H9 (cell line): ENCODE results near the gene MYO18B. TPM values are rescaled to one million over a fixed set of nuclear protein-coding genes. Genes with fewer than 3 reads are reported as not detected.

Experiments
- DNase-seq: peaks from one replicate; pipeline ENCODE4 v3.0.0-alpha.2; 2017
- H2AFZ ChIP-seq: one replicate; pipeline ENCODE4 v1.6.1; 2013; ENCODE audit warnings: mild to moderate bottlenecking, low read length, control low read depth, moderate library complexity
- H2AK5ac ChIP-seq: 2 replicates; pipeline ENCODE4 v1.6.1; 2013; ENCODE audit warnings: low read length, control low read depth, mixed read lengths; ENCODE audit not compliant: insufficient read length
- H2BK120ac ChIP-seq: one replicate; pipeline ENCODE4 v1.6.1; 2013; ENCODE audit warnings: low read depth, mild to moderate bottlenecking, low read length, control low read depth, inconsistent platforms; ENCODE audit not compliant: poor library complexity, severe bottlenecking
- H2BK12ac ChIP-seq: 2 replicates; pipeline ENCODE4 v1.6.1; 2013; ENCODE audit warnings: low read length, control low read depth, mixed read lengths, low read depth; ENCODE audit not compliant: insufficient read length
- H2BK15ac ChIP-seq: 2 replicates; pipeline ENCODE4 v1.6.1; 2013; ENCODE audit warnings: low read depth, low read length, control low read depth
- H2BK20ac ChIP-seq: one replicate; pipeline ENCODE4 v1.6.1; 2013; ENCODE audit warnings: low read depth, mild to moderate bottlenecking, low read length, control low read depth, inconsistent platforms; ENCODE audit not compliant: poor library complexity, severe bottlenecking
- H2BK5ac ChIP-seq: 2 replicates; pipeline ENCODE4 v1.6.1; 2013; ENCODE audit warnings: low read length, control low read depth, mixed read lengths; ENCODE audit not compliant: insufficient read length
- H3K14ac ChIP-seq: 2 replicates; pipeline ENCODE4 v1.6.1; 2013; ENCODE audit warnings: low read length, control low read depth; ENCODE audit not compliant: insufficient read depth
- H3K18ac ChIP-seq: 2 replicates; pipeline ENCODE4 v1.6.1; 2013; ENCODE audit warnings: low read depth, mild to moderate bottlenecking, mixed read lengths, low read length, control low read depth; ENCODE audit not compliant: insufficient read length
- H3K23ac ChIP-seq: 2 replicates; pipeline ENCODE4 v1.6.1; 2013; ENCODE audit warnings: low read length, control low read depth, mixed read lengths, low read depth; ENCODE audit not compliant: insufficient read length
- H3K23me2 ChIP-seq: 2 replicates; pipeline ENCODE4 v1.6.1; 2013; ENCODE audit warnings: low read depth, mild to moderate bottlenecking, mixed read lengths, low read length, control low read depth; ENCODE audit not compliant: insufficient read length, poor library complexity, severe bottlenecking
- H3K27ac ChIP-seq: 2 replicates; pipeline ENCODE4 v1.5.1; 2013; ENCODE audit warnings: low read length, control low read depth, mixed read lengths, low read depth; ENCODE audit not compliant: insufficient read length
- H3K27me3 ChIP-seq: 2 replicates; pipeline ENCODE4 v1.6.1; 2013; ENCODE audit warnings: low read length, control low read depth, inconsistent platforms; ENCODE audit not compliant: insufficient read depth
- H3K4ac ChIP-seq: 2 replicates; pipeline ENCODE4 v1.6.1; 2013; ENCODE audit warnings: low read depth, mild to moderate bottlenecking, control low read depth, inconsistent platforms, low read length, moderate library complexity
- H3K4me1 ChIP-seq: 2 replicates; pipeline ENCODE4 v1.6.1; 2013; ENCODE audit warnings: low read length, control low read depth, inconsistent platforms; ENCODE audit not compliant: insufficient read depth
- H3K4me2 ChIP-seq: 2 replicates; pipeline ENCODE4 v1.6.1; 2013; ENCODE audit warnings: low read length, control low read depth, mixed read lengths; ENCODE audit not compliant: insufficient read length, insufficient read depth
- H3K56ac ChIP-seq: 2 replicates; pipeline ENCODE4 v1.6.1; 2013; ENCODE audit warnings: low read depth, mild to moderate bottlenecking, mixed read lengths, low read length, control low read depth; ENCODE audit not compliant: insufficient read length
- H3K79me1 ChIP-seq: 2 replicates; pipeline ENCODE4 v1.6.1; 2013; ENCODE audit warnings: low read depth, mild to moderate bottlenecking, moderate library complexity, low read length, control low read depth, inconsistent platforms; ENCODE audit not compliant: insufficient read depth, poor library complexity, severe bottlenecking
- H3K79me2 ChIP-seq: 2 replicates; pipeline ENCODE4 v1.6.1; 2013; ENCODE audit warnings: low read length, control low read depth, inconsistent platforms; ENCODE audit not compliant: insufficient read depth
- H3K9ac ChIP-seq: 2 replicates; pipeline ENCODE4 v1.6.1; 2013; ENCODE audit warnings: low read length, control low read depth, mixed read lengths; ENCODE audit not compliant: insufficient read length; ENCODE audit errors: extremely low read depth
- H3K9me3 ChIP-seq: one replicate; pipeline ENCODE4 v1.6.1; 2013; ENCODE audit warnings: low read depth, low read length, inconsistent platforms; ENCODE audit not compliant: control insufficient read depth
- H3T11ph ChIP-seq: one replicate; pipeline ENCODE4 v1.6.1; 2013; ENCODE audit warnings: mild to moderate bottlenecking, low read length, control low read depth, inconsistent platforms
- H4K20me1 ChIP-seq: one replicate; pipeline ENCODE4 v1.6.1; 2013; ENCODE audit not compliant: control insufficient read depth, insufficient read length, insufficient read depth
- H4K5ac ChIP-seq: 2 replicates; pipeline ENCODE4 v1.6.1; 2013; ENCODE audit warnings: low read depth, mild to moderate bottlenecking, mixed read lengths, low read length, control low read depth; ENCODE audit not compliant: insufficient read length
- H4K8ac ChIP-seq: replicated peaks from 2 replicates; pipeline ENCODE4 v1.6.1; 2013; ENCODE audit warnings: low read length, control low read depth, mixed read lengths, low read depth; ENCODE audit not compliant: insufficient read length
- H4K91ac ChIP-seq: 2 replicates; pipeline ENCODE4 v1.6.1; 2013; ENCODE audit warnings: low read depth, mild to moderate bottlenecking, moderate library complexity, mixed read lengths, low read length, control low read depth; ENCODE audit not compliant: insufficient read length
- H3K27ac Mint-ChIP-seq, 3 experiments: 2 replicates in 2 of 3; 3 replicates in 1 of 3; pipeline ENCODE4 v1.8.0; 2020 to 2021; ENCODE audit warnings: mixed read lengths in 3 of 3, mild to moderate bottlenecking in 1 of 3, moderate library complexity in 1 of 3
- H3K27me3 Mint-ChIP-seq: 2 replicates; pipeline ENCODE4 v1.8.0; 2021; ENCODE audit warnings: low read depth, mild to moderate bottlenecking, moderate library complexity, mixed read lengths
- H3K36me3 Mint-ChIP-seq, 3 experiments: 2 replicates in 2 of 3; 3 replicates in 1 of 3; pipeline ENCODE4 v1.8.0; 2020 to 2021; ENCODE audit warnings: low read depth in 3 of 3, mixed read lengths in 3 of 3; ENCODE audit not compliant: insufficient read depth in 1 of 3
- H3K4me1 Mint-ChIP-seq, 2 experiments: 2 replicates each; pipeline ENCODE4 v1.8.0; 2020; ENCODE audit warnings: mixed read lengths in 2 of 2
- H3K4me3 Mint-ChIP-seq, 2 experiments: 2 replicates in 1 of 2; 3 replicates in 1 of 2; pipeline ENCODE4 v1.8.0; 2020 to 2021; ENCODE audit warnings: mild to moderate bottlenecking in 2 of 2, mixed read lengths in 2 of 2, moderate library complexity in 1 of 2
- H3K9me3 Mint-ChIP-seq, 2 experiments: 2 replicates in 1 of 2; 3 replicates in 1 of 2; pipeline ENCODE4 v1.8.0; 2020; ENCODE audit warnings: mild to moderate bottlenecking in 2 of 2, mixed read lengths in 2 of 2, moderate library complexity in 1 of 2
- WGBS: extraction: QIAGEN DNeasy Blood & Tissue Kit; methylation state at CpG from one replicate; pipeline ENCODE4 v1.1.7; 2013; ENCODE audit warnings: missing lambda C conversion rate, low lambda C conversion rate, mixed read lengths; ENCODE audit not compliant: insufficient read length; ENCODE audit errors: extremely low coverage; 5-methylcytosine and 5-hydroxymethylcytosine counted together
- total RNA-seq: library from RNA; stranded (reverse); gene quantifications from 2 replicates; pipeline ENCODE4 v1.2.1, GENCODE V29; 2021
- TF ChIP-seq, protein P1 (sequence below): fragments of 200-600 bp; sonication (generic); conservative IDR thresholded peaks from 3 replicates; pipeline ENCODE4 v1.8.0; 2021; ENCODE audit warnings: antibody characterized with exemption, mild to moderate bottlenecking

The MYO18B gene
- total RNA-seq, 1 experiment from 2014 or later: 0.46 TPM

GRCh38 chr22:25770333-25770732 lies 28.3 kb downstream of the MYO18B start:
- TF ChIP-seq, protein P1, sequence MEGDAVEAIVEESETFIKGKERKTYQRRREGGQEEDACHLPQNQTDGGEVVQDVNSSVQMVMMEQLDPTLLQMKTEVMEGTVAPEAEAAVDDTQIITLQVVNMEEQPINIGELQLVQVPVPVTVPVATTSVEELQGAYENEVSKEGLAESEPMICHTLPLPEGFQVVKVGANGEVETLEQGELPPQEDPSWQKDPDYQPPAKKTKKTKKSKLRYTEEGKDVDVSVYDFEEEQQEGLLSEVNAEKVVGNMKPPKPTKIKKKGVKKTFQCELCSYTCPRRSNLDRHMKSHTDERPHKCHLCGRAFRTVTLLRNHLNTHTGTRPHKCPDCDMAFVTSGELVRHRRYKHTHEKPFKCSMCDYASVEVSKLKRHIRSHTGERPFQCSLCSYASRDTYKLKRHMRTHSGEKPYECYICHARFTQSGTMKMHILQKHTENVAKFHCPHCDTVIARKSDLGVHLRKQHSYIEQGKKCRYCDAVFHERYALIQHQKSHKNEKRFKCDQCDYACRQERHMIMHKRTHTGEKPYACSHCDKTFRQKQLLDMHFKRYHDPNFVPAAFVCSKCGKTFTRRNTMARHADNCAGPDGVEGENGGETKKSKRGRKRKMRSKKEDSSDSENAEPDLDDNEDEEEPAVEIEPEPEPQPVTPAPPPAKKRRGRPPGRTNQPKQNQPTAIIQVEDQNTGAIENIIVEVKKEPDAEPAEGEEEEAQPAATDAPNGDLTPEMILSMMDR: no peak
- Histone ChIP-seq H4K5ac (no peak overlapping the region), H3K23me2 (no peaks in the 10 kb centered on the region), H2BK15ac (no peak overlapping the region), H3K18ac (no peak overlapping the region), H2BK12ac (no peak overlapping the region), H3K56ac (no peak overlapping the region), H3K4me1 (no peaks in the 10 kb centered on the region), H2BK5ac (no peak overlapping the region), H3K27me3 (no peaks in the 10 kb centered on the region), H3K79me2 (no peaks in the 10 kb centered on the region), H3K4me2 (no peak overlapping the region), H3K4ac (no peak overlapping the region), H4K20me1 (no peaks in the 10 kb centered on the region), H4K91ac (no peak overlapping the region), H3K14ac (no peak overlapping the region), H3K27ac (no peak overlapping the region), H2AK5ac (no peak overlapping the region), H2BK120ac (no peak overlapping the region), H4K8ac (no peak overlapping the region), H2BK20ac (no peak overlapping the region), H3K9ac (no peak overlapping the region), H3K23ac (no peak overlapping the region), H2AFZ (no peak overlapping the region), H3T11ph (no peak overlapping the region), H3K79me1 (no peaks in the 10 kb centered on the region), H3K9me3 (no peaks in the 10 kb centered on the region)
- H3K27me3 Mint-ChIP-seq: peaks cover 17% of the 10 kb centered on the region
- H3K36me3 Mint-ChIP-seq: no peaks in the 10 kb centered on the region
- H3K27ac Mint-ChIP-seq: no peak overlapping the region
- peaks cover 7 to 8% of the 10 kb centered on the region in 2 experiments; a peak in 4 of 5 replicates for H3K9me3 Mint-ChIP-seq
- no peak for DNase-seq
- peaks cover 2 to 5% of the 10 kb centered on the region in 2 experiments for H3K4me1 Mint-ChIP-seq
- H3K4me3 Mint-ChIP-seq: no peak overlapping the region; a peak in 1 of 5 replicates
- no CpG with 5 or more reads among the region's 4 CpGs for WGBS
